Gastrocnemius medialis (tissue), 4 donors: ENCODE results near the gene ZNF492.

Experiments used
- CTCF ChIP-seq, 5 experiments: fragments of 450-650 bp in 3 of 5; fragments of 200-600 bp in 2 of 5; sonication (generic) in 2 of 5; IDR thresholded peaks in 4 of 5; conservative IDR thresholded peaks in 1 of 5; 1 replicate in 4 of 5; 2 replicates in 1 of 5; pipeline ENCODE4 v1.5.1; 2016 to 2019; ENCODE audit warnings: antibody characterized with exemption in 5 of 5, mild to moderate bottlenecking in 3 of 5, moderate library complexity in 3 of 5
- POLR2A ChIP-seq, 2 donors: fragments of 450-650 bp; IDR thresholded peaks; one replicate each; pipeline ENCODE4 v1.6.1; 2017; ENCODE audit warnings: antibody characterized with exemption in 2 of 2, mild to moderate bottlenecking in 2 of 2, moderate library complexity in 2 of 2

DNA sequence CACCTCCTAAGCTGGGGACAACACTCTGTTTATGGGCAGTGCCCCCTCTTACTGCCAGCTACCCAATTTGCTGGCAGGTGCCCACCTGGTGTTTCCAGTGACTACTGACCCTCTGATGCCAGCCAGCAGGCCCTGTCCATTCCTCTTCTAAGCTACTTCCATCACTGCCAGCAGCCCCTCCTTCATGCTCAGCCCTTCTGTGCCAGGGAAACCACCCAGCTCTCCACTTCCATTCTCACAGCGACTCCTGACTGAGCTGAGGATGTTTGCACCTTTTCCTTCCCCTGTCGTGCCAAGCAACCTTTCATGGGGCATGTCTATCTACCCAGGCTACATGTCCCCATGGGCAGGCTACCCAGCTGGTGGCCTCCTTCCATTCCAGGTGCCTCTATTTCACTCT is 24.0 kb upstream of the ZNF492 start:
- no peak for TF ChIP-seq CTCF (IDR thresholded peaks at IDR 0.05 in 4 of 5, conservative IDR thresholded peaks at IDR 0.05 in 1 of 5)
- TF ChIP-seq POLR2A (IDR thresholded peaks at IDR 0.05): no peak
